Activated CD4-positive, alpha-beta T cell treated with anti-CD3 and anti-CD28 coated beads, Interleukin-2, amount 50 U/mL, for 4 hours (primary cell): ENCODE measurements around the gene TM9SF4.

Experiments
- DNase-seq, 2 experiments: peaks; one replicate each; pipeline ENCODE4 v3.0.0-alpha.2; 2020

TM9SF4 gene, protein sequence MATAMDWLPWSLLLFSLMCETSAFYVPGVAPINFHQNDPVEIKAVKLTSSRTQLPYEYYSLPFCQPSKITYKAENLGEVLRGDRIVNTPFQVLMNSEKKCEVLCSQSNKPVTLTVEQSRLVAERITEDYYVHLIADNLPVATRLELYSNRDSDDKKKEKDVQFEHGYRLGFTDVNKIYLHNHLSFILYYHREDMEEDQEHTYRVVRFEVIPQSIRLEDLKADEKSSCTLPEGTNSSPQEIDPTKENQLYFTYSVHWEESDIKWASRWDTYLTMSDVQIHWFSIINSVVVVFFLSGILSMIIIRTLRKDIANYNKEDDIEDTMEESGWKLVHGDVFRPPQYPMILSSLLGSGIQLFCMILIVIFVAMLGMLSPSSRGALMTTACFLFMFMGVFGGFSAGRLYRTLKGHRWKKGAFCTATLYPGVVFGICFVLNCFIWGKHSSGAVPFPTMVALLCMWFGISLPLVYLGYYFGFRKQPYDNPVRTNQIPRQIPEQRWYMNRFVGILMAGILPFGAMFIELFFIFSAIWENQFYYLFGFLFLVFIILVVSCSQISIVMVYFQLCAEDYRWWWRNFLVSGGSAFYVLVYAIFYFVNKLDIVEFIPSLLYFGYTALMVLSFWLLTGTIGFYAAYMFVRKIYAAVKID

DNA sequence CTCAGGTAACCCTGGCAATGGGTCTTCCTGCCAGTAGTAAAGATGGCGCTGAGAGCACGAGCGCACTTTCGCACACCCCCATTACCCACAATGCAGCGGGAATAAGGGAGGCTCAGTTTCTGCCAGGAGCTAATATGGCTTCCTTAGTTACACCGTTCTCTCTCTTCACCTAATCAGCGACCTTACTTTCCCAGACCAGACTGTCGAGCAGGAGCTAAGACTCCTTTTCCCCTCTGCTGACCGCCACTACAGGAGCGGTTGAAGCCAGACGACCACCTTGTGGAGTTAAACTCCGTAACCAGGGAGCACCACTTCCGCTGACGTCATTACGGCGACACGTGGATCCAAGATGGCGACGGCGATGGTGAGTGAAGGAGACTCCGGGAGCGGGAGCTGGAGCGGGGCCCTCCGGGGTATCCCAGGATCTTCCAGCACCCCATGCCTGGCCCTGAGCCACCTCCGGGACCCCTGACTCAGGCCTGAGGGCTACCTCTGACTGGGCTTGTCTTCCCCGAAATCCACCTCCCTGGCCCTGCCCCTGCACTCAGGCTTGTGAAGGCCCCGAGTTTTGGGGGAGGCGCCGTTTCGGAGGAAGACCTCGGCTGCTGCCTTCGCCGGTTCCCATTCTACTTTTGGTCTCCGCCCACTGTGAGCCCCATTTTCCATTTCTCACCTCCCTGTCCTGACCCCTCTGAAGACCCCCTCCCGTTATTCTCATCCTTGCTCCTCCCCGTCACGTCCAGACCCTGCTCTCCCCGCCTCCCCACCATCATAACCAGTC is at the start of gene TM9SF4:
Gene TM9SF4, plus strand, starts transcription at position 323 of the 781 bp plus-strand sequence. Its CDS starts 27 bp downstream, at position 350.
- peak; percentile 86 to 87 for DNase-seq

DNA sequence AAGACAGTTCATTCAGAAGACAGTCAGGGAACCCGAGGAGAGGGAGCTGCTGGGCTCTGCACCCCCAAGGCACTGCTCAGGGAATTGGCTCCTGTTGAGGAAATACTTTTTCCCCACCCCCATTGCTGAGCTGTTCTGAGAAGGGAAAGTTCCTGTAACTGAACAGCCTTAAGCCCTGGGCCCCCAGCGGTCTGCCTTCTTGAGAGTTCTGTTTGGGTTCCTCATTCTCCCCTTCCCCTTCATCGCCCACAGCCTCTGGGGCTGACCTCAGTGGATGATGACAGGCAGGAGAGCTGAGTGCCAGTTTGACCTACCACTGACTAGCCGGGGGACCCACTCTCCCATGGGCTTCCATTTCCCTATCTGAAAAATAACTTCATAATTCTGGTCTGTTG is 46.7 kb upstream of the TM9SF4 start:
- DNase-seq, result no peak

DNA sequence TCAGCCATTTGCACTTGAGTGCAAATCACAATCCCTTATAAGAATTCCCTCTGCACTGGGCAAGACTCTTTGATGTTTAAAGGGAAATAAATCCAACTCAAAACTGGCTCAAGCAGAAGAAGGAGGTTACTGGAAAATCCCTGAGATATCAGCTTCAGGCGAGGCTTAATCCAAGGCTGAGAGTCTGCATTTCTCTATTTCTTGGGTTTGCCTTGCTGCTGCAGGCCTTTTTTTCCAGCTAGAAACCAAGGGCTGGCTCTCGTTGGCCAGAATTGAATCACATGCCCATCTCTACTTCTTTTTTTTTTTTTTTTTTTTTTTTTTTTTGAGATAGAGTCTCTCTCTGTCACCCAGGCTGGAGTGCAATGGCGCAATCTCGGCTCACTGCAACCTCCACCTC is 45.8 kb upstream of the TM9SF4 start:
- no peak for DNase-seq

DNA sequence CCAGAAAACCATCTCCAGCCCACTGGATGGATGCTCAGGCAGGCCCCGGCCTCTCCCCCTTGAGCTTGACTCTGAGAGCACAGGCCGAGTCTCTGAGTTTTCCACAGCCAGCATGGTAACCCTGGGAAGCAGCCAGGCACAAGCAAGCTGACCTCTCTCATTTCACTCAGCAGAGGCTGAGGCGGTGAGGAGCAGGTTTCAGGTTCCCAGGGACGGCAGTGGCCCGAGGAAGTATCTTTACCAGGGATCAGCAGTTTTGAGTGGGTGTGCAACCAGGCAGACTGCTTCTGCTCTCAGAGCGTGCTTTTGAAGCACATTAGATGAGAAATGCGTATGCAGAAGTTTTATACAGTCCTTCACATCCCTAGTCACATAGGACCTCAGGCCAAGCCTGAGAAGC is 44.8 kb upstream of the TM9SF4 start:
- no peak for DNase-seq

DNA sequence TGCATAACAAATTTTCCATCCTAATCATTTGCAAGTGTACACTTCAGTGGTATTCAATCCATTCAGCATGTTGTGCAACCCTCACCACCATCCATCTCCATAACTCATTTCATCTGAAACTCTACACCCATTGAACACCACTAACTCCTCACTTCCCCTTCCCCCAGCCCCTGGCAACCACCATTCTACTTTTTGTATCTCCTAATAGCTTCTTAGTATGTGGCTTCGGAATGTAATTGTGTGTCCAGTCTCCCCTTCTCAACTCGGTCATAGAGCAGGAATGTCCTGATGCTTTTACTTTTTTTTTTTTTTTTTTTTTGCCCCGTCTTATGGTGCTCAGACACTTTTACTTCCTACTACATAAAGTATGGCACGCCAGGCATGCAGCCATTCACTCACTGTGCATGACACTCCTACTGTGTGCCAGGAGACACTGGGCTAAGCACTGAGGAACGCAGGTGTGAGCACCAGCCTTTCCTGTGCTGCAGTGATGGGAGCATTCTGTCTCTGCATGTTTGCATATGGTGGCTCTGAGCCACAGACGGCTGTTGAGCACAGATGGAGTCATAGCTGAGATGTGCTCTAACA is 42.2 kb upstream of the TM9SF4 start:
- no peak for DNase-seq

DNA sequence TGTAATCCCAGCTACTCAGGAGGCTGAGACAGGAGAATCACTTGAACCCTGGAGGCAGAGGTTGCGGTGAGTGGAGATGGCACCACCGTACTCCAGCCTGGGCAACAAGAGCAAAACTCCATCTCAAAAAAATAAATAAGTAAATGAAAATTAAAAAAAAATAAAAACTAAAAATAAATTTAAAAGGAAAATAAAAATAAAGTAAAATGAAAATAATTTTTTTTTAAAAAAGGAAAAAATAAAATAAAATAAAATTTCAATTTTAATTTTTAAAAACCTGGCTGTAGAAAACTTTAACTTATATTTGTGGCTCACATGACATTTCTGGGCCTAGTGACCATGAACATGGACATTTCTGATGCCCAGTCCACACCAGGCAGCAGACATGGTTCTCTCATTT is 41.3 kb upstream of the TM9SF4 start:
- no peak for DNase-seq

DNA sequence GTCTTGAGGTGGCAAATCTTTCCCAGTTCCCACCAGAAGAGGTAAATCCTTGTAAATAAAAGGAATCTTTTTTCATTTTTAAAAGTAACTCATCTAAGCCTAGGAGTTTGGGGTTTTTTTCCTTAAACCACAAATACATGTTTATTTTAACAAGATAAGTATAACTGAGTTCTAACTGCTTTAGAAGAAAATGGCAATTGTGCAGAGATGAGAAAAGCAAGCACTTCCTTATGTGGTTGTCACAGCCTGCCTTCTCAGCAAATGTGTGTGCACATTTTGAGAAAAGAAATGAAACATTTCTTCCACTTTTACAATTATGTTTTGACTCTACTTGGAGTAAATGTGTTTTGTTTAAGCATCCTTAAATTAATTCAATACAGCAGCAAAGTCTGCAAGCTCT is 39.8 kb upstream of the TM9SF4 start:
- no peak for DNase-seq

DNA sequence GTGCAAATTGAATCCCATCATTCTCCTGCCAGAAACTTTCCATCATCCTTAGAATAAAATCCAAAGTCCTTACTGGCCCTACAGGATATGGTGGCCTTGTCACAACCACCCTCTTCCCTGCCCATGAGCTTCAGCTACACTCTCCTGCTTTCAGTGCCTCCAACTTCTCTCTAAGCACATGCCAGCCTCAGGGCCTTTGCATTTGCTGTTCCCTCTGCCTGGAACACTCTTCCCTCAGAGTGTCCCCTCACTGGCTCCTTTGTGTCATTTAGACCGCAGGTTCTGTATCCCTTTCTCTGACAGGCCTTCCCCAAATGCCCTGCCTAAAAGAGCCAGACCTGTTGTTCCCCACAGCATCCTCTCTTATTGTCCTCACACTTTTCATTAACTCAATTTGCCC is 39.2 kb upstream of the TM9SF4 start:
- no peak for DNase-seq

DNA sequence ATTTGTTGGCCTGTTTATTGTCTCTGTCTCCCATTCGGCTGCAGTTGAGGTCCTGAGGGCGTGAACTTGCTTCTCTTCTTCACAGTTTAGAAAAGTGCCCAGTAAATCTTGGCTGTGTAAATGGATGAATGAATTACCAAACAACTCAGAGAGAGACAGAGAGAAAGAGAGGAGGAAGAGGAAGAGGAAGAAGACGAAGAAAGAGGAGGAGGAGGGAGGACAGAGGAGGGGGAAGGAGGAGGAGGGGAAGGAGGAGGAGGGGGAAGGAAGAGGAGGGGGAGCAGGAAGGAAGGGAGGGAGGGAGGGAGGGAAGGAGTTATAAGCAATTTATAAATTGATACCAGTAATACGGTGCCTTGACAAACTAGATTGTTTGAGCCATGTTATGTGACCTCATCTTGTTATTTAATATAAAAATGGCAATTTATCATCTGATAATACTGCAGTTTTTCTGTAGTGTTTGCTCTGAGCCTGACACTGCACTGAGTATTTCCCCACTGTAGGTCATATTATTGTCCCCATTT is 38.8 kb upstream of the TM9SF4 start:
- no peak for DNase-seq

DNA sequence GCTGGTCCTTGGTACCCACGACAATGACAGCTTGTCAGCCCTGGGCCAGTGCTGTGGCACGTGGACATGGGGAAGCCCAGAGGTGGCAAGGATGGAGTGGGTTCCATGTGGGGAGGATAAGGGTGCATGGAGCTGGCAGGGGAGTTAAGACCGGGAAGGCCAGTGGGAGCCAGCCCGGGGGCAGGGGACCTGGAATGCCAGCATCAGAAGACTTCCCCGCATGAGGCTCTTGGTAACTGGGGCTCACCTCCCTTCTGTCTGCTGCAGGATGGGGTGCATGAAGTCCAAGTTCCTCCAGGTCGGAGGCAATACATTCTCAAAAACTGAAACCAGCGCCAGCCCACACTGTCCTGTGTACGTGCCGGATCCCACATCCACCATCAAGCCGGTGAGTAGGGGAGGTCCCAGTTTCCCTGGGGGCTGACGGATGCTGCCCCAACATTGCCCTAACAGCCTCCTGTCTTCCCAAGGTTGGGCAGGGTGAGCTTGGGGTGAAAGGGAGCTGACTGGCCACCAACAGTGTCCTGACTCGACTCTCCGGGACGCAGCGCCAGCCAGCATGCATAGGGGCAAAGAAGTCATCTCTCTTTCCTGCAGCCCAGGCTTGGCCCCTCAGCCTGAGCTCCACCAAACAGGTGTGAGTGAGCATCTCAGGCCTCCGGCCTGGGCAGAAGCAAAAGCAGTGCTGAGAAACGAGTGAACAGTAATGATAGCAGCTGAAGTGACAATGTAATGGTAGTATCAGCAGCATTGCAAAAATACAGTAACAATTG is 37.9 kb upstream of the TM9SF4 start:
- DNase-seq, result no peak

DNA sequence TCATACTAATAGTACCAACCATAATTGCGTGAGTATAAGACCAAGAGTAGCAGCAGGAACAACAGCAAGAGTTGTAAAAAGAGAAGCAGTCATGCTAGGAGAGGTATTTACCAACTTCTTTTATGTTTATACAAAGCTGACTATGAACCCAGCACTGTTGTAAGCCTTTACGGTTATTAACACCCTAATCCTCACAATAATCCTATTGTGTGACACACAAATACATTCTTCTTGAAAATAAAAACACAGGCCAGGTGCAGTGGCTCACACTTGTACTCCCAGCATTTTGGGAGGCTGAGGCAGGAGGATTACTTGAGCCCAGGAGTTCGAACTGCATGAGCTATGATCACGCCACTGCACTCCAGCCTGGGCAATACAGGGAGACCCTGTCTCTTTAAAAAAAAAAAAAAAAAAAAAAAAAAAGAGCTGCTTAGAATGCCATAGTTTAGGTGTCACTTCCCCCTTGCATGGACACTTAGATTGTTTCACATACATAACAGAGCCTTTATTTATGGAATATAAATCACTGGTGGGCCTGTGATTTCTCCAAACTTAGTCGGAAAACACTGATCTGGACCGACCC is 37.3 kb upstream of the TM9SF4 start:
- no peak for DNase-seq

DNA sequence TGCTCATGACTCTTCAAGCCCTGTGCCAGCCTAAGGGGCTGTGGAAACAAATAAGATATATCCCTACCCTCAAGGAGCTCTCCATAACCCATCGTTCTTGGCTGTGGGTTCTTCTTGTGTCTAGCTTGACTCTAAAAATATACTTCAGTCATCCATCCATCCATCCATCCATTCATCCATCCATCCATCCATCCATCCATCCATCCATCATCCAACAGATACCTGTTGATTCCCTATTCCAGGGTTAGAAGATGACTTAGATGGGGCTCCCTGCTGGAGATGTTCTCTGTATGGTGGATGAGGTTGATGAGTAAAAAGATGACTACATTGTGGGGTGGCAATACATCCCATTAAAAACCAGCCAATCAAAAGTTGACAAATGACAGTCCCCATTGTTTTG is 34.0 kb upstream of the TM9SF4 start:
- DNase-seq, result no peak

DNA sequence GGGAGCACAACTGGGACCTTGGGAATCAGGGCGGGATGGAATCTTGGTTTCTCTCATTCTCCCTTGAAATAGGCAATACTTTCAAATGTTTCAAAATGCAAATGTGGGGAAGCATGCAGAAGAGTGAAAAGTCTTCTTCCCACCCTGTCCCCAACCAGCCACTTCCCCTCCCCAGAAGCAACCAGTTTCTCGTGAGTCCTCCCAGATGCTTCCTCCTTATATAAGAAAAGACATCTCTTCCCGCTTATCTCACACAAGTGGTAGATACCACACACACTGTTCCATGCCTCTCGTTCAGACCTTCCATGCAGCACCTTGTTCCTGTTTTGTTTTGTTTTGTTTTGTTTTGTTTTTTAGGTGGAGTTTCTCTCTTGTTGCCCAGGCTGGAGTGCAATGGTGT is 32.3 kb upstream of the TM9SF4 start:
- DNase-seq, result no peak

DNA sequence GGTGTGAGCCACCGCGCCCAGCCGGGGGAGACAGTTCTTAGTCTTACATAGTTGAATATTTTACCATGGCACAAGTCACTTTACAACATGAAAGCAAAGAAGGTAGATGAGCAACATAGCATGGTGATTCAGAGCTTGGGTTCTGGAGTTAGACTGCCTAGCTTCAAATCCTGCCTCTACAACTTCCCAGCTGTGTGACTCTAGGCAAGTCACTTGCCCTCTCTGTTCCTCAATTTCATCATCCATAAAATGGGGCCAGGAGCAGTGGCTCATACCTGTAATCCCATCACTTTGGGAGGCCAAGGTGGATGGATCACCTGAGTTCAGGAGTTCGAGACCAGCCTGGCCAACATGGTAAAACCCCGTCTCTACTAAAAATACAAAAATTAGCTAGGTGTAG is 31.2 kb upstream of the TM9SF4 start:
- DNase-seq, result no peak

DNA sequence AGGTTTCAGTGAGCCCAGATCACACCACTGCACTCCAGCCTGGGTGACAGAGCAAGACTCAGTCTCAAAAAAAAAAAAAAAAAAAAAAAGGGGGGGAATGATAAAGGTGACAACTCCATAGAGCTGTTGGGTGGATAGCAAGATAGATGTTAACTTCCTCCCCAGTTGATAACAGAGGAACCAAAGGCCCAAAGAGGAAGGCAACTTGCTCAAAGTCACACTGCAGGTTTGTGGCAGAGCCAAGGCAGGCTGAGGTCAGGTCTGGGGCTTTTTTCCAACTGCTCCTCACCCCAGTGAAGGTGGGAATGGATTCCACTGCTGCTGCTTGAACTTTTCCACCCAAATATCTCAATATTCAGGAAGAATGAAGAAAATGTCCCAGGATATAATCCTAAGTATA is 30.7 kb upstream of the TM9SF4 start:
- DNase-seq, result no peak

DNA sequence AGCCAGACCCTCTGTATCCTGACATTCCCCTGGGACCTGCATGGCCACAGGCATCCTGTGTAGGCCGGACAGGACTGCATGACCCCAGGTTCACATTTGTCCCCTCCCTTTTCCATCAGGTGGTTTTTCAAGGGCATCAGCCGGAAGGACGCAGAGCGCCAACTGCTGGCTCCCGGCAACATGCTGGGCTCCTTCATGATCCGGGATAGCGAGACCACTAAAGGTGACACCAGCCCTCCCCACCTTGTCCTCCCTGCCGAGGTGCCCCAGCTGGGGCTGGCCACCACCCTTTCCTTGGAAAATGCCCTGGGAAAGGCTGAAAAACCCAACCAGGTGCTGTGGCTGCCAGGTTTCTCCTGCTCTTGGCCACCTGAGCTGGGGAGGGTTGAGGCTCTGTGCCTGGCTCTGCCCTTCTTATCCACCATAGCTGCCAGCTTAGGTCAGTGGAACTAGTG is 29.8 kb upstream of the TM9SF4 start:
- no peak for DNase-seq

DNA sequence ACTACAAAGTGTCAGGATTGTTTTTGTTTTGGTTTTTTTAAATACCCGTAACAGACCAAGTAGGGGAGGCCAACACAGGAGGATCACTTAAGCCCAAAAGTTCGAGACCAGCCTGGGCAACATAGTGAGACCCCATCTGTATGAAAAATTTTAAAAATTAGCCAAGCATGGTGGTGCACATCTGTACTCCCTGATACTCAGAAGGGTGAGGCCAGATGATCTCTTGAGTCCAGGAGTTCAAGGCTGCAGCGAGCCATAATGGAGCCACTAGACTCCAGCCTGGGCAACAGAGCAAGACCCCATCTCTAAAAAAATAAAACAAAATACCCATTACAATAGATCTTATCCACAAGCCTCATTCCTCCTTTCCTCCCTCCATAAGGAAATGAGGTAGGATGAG is 28.7 kb upstream of the TM9SF4 start:
- no peak for DNase-seq

DNA sequence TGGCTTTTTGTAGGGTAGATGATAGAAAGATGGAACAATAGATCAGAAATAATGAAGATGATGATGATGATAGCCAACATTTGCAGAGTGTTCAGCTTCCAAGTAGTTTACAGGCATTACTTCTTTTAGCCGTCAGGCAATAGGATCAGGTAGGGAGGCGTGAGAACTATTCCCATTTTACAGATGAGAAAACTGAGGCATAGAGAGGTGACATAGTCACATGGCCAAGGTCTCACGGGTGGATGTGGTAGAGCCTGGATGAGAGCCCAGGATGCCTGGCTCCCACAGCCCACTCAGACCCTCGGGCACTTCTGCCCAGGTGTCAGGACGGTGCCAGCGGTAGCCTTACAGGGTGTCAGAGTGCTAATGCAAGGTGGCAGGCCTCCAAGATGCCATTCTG is 26.0 kb upstream of the TM9SF4 start:
- no peak for DNase-seq

DNA sequence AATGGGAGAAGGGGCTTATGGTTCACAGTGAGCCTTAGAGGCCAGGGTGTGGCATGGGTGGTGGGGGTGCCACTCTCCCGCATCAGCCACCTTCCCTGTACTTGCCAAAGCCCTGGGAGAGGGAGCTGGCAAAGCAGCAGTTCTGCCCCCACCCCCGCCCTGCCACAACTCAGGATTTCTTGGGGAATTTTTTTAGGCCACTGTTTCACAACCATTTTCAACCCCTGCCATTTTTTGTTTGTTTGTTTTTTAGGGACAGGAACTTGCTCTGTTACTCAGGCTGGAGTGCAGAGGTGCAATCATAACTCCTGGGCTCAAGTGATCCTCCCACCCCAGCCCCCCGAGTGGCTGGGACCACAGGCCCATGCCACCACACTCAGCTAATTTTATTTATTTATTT is 22.4 kb upstream of the TM9SF4 start:
- DNase-seq, result no peak

DNA sequence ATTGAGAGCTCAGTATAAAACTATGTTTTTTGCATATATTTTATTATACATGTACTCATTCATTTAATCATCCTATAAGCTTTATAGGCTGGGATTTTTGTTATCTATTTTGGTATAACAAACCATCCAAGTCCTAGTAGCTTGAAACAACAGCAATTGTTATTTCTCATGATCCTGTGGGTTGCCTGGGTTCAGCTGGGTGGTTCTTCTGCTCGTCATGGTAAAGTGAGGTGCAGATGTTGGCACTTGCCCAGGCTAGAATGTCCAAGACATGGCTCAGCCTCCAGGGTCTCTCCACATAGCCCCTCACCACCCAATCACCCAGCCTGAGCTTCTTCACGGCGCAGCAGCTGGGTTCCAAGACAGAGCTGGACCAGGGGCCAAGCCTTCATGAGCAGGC is 20.8 kb upstream of the TM9SF4 start:
- no peak for DNase-seq

DNA sequence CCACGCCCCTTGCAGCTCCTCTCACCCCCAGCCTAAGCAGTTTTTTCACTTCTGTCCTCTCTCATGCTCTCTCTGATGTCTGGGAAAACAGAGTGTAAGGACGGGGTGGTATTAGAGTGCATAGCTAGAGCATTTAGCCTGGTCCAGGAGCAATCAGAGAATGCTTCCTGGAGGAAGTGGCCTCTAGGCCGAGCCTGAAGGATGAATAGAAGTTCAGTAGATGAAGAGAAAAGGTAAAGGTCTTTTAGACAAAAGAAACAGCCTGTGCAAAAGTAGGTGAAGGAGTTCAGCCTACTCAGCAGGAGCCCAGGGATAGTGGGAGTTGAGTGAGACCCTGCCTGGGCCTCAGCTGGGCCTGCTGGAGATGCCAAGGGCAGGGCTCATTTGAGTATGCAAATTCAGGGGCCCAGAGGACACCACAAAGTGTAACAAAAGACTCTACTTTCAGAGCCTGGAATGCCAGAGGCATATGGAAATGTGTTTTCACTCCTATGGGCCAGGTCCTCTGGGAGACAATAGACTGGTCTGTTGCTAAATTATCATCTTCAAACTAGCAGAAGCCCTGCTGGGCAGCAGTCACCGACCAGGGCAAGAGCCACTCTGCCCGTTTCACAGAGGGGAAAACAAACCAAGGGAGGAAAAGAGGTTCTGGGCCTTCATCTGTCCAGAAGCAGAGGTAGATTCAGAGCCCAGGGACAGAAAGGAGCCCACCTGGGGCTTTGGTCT is 19.7 kb upstream of the TM9SF4 start:
- no peak for DNase-seq
